Esophagus muscularis mucosa (tissue), 4 donors: Measurements from ENCODE around the gene L1CAM. TPM values are rescaled to one million over a fixed set of nuclear protein-coding genes. Genes with fewer than 3 reads are reported as not detected.

Experiments used
- DNase-seq: peaks from one replicate; pipeline ENCODE4 v3.0.0-alpha.2; 2017; ENCODE audit errors: extremely low spot score
- H3K27ac ChIP-seq, 4 donors: fragments of 200-600 bp; sonication (generic); replicated peaks in 1 of 4; 1 replicate in 3 of 4; 2 replicates in 1 of 4; pipeline ENCODE4 v1.5.1; 2016 to 2019; ENCODE audit warnings: mild to moderate bottlenecking in 1 of 4
- H3K27me3 ChIP-seq, 4 donors: fragments of 200-600 bp; sonication (generic); one replicate each; pipeline versions ENCODE4 v1.5.1 to v1.6.0; 2016 to 2019
- H3K36me3 ChIP-seq, 4 donors: fragments of 200-600 bp; sonication (generic); one replicate each; pipeline ENCODE4 v1.5.1; 2016 to 2019
- H3K4me1 ChIP-seq, 4 donors: fragments of 200-600 bp; sonication (generic); one replicate each; pipeline ENCODE4 v1.5.1; 2016 to 2019
- H3K4me3 ChIP-seq, 4 donors: fragments of 200-600 bp; sonication (generic); 1 replicate in 2 of 4; 2 replicates in 2 of 4; pipeline ENCODE4 v1.5.1; 2016 to 2019; ENCODE audit warnings: mild to moderate bottlenecking in 4 of 4, moderate library complexity in 1 of 4
- H3K9me3 ChIP-seq, 4 donors: fragments of 200-600 bp; sonication (generic); 1 replicate in 3 of 4; 2 replicates in 1 of 4; pipeline ENCODE4 v1.5.1; 2016 to 2019
- EP300 ChIP-seq: sonication (generic); formaldehyde crosslinking; IDR thresholded peaks from one replicate; pipeline ENCODE4 v1.6.1; 2017; ENCODE audit warnings: antibody characterized with exemption
- POLR2A ChIP-seq: fragments of 450-650 bp; IDR thresholded peaks from one replicate; pipeline ENCODE4 v1.6.1; 2017; ENCODE audit warnings: antibody characterized with exemption, moderate library complexity, mild to moderate bottlenecking, low read depth
- POLR2AphosphoS5 ChIP-seq, 2 donors: sonication (generic); formaldehyde crosslinking; IDR thresholded peaks; one replicate each; pipeline ENCODE4 v1.6.1; 2017; ENCODE audit warnings: antibody characterized with exemption in 2 of 2
- WGBS: methylation state at CpG from one replicate; pipeline ENCODE4 v1.1.5; 2018; 5-methylcytosine and 5-hydroxymethylcytosine counted together
- intact Hi-C: fragments of 100-400 bp; cut with DNase I; formaldehyde crosslinking; loops from one replicate; pipeline ENCODE4 v1.15.1; 2023
- total RNA-seq, 4 donors: library from RNA; depleted of rRNA; stranded (reverse); fragments of >200 nt; gene quantifications; one replicate each; pipeline versions ENCODE4 v1.1.0 to v1.2.1, GENCODE V29; 2016
- TF ChIP-seq, protein P1 (sequence below), 3 experiments: fragments of 200-600 bp in 2 of 3; fragments of 450-650 bp in 1 of 3; sonication (generic) in 2 of 3; IDR thresholded peaks; one replicate each; pipeline ENCODE4 v1.5.1; 2017 to 2019; ENCODE audit warnings: antibody characterized with exemption in 3 of 3, mild to moderate bottlenecking in 2 of 3, moderate library complexity in 1 of 3

The L1CAM gene
- total RNA-seq, 4 donors from 2014 or later: 22.4 to 47.9 (median 30.0) TPM

DNA sequence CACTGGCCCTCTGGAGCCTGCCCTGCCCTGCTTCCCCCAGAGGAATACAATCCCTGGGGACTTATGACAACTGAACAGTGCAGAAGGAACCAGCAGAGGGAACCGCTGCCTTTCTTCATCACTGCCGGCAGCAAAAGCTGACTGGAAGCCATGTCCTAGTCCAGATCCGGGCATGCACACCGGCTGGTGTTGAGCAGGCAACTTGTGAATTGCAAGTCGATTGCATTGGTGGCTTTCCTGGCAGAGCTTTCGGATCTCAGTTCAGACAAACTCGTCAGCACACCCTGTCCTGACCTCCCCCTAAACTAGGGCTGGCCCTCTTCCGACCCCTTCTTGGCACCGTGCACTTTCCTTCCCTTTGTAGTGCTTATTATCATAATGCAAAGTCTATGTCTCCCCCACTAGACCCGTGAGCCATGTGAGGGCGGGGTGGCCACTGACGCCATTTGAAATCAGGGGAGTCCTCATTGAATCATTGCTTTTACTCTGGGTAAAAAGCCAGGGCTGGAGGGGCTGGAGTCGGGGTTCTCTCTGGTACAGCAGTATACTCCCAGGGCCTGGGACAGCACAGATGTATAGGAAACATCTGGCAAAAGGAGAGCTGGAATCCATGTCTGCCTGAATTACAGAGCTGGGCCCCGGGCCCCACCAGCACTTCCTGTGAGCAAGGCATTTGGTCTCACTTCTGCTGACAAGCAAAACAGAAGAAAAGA lies 38.3 kb upstream of the L1CAM start:
- Histone ChIP-seq H3K4me1 (peaks cover 47 to 81% (median 71%) of the 10 kb centered on the region in 4 donors), H3K36me3 (peaks cover 0 to 2% (median 0%) of the 10 kb centered on the region in 4 donors), H3K27me3 (no peaks in the 10 kb centered on the region), H3K9me3 (no peaks in the 10 kb centered on the region), H3K4me3 (peak overlapping the region in 1 of 4 donors; percentile 69), H3K27ac (peak overlapping the region in 3 of 4 donors; percentile 16 to 59 (median 41))
- DNase-seq: no peak
- TF ChIP-seq POLR2AphosphoS5 (IDR thresholded peaks at IDR 0.05) (peak; percentile 19 to 44), POLR2A (no peak)
- TF ChIP-seq, protein P1, sequence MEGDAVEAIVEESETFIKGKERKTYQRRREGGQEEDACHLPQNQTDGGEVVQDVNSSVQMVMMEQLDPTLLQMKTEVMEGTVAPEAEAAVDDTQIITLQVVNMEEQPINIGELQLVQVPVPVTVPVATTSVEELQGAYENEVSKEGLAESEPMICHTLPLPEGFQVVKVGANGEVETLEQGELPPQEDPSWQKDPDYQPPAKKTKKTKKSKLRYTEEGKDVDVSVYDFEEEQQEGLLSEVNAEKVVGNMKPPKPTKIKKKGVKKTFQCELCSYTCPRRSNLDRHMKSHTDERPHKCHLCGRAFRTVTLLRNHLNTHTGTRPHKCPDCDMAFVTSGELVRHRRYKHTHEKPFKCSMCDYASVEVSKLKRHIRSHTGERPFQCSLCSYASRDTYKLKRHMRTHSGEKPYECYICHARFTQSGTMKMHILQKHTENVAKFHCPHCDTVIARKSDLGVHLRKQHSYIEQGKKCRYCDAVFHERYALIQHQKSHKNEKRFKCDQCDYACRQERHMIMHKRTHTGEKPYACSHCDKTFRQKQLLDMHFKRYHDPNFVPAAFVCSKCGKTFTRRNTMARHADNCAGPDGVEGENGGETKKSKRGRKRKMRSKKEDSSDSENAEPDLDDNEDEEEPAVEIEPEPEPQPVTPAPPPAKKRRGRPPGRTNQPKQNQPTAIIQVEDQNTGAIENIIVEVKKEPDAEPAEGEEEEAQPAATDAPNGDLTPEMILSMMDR (IDR thresholded peaks at IDR 0.05): peak in 2 of 3 experiments; percentile 11 to 18
- 43% methylated on average over 10 of the region's 14 CpGs for WGBS
- intact Hi-C loops: no loop called here

DNA sequence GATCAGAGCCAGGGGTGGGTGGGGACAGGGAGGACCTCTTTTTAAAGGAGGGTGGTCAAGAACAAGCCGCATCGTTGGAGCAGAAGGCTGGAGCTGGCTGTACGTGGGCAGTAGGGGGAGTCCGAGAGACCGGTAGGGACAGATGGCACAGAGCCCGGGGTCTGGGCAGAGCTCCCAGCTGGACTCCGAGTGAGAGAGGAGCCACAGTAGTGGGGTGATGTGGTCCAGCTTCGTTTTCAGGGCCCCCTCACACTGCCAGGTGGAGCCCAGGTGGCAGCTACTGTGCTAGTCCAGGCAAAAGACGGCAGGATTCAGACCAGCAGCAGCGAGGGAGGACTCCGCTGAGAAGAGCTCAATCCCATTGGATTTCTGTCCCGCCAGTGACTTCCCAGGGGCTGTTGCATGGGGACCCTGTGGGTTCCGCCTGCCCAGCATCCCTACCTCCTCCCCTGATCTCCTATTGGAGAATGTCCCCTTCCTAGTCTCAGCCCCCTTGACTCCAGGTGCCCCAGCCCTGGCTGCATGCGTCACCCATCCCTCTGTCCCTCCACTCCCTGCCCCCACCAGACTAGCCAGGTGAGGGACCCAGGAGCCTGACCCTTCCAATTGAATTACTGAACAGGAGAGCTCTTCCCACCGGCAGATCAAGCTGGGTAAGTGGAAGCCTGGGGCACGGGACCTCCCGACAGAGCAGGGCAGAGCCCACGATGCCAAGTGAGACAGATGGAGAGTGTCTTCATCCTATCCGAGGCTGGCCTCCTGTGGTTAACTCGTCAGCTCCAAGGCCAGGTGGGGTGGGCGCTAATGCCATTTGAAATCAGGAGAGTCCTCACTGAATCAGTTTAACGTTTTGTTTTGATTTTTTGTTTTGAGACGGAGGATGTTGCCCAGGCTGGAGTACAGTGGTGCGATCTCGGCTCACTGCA lies 37.2 kb upstream of the L1CAM start:
- Histone ChIP-seq H3K4me3 (no peak overlapping the region), H3K36me3 (no peaks in the 10 kb centered on the region), H3K27ac (peak overlapping the region in 2 of 4 donors; percentile 16 to 30), H3K27me3 (no peaks in the 10 kb centered on the region), H3K4me1 (peaks cover 38 to 73% (median 62%) of the 10 kb centered on the region in 4 donors), H3K9me3 (no peaks in the 10 kb centered on the region)
- intact Hi-C loops: no loop called here
- TF ChIP-seq EP300 (no peak), POLR2A (no peak), POLR2AphosphoS5 (IDR thresholded peaks at IDR 0.05) (peak in 1 of 2 donors; percentile 47)
- TF ChIP-seq, protein P1 (IDR thresholded peaks at IDR 0.05): peak; percentile 36 to 65 (median 42)
- 62% methylated on average over 14 of the region's 25 CpGs for WGBS
- DNase-seq: no peak

DNA sequence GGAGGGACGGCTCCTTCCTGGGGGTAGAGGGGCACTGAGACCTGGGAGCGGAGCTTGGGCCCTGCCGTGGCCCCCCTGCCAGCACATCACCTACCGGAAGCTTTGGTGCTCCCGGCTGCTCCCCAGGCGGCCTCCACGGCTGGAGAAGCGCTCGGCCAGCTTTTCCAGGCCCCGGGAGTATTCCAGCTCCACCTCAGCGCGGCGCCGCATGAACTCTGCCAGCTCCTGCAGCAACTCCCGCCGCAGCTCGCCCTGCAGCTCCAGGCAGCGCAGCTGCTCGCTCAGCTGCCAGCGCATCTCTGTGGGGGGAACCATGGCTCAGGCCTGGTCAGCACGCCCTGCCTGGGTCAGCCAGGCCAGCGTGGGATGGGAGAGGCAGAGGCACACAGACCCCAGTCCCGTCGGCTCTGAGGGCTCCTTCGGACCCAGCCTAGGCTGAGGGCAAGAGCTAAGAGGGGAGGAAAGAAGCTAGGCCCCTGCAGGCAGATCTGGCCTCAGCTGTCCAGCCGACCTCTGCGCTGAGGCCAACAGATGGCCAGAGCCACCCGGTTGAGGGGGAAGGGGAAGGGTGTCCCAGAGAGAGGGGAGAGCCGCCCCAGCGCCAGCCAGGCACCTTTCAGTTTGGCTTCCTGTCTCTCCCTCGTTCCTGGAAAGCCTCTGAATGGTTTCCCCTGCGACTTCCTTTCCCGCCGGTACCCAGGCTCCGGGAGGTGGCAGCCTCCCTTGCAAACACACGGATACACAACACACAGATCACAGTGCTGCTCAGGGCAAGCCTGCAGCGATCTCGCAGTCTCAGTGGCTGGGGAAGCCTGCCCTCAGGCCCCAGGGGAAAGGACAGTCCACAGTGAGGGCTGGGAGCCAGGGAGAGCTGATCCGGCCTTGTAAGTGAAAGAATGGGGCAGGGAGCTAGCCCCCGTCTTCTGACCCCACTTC lies 35.8 kb upstream of the L1CAM start:
- intact Hi-C loops: no loop called here
- H3K36me3 ChIP-seq: no peaks in the 10 kb centered on the region
- H3K27me3 ChIP-seq: no peaks in the 10 kb centered on the region
- peak overlapping the region in 2 of 4 donors; percentile 27 to 59 for H3K27ac ChIP-seq
- WGBS: 60% methylated on average over 17 of the region's 40 CpGs
- peaks cover 27 to 62% (median 53%) of the 10 kb centered on the region in 4 donors for H3K4me1 ChIP-seq
- DNase-seq: no peak
- H3K4me3 ChIP-seq: peak overlapping the region in 2 of 4 donors; percentile 14 to 20
- TF ChIP-seq POLR2AphosphoS5 (IDR thresholded peaks at IDR 0.05) (no peak), EP300 (no peak), POLR2A (no peak)
- TF ChIP-seq, protein P1 (IDR thresholded peaks at IDR 0.05): no peak
- H3K9me3 ChIP-seq: no peaks in the 10 kb centered on the region

DNA sequence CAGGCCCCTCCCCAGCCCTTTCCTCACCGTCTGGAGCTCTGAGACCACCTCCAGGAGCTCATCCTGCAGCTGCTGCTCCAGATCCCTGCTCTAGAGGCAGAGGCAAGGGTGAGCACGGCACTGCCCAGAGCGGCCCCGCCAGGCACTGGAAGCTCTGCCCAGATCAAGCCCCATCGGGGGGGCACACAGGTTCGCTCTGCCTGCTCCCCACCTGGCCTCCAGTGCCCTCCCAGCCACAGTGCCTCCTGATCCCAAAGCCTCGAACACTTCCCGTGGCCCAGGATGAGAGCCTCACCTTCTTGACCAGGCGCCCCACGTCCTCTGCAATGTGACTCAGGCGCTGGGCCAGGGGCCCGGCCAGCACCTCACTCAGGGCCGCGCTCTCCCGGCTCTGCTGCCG lies 35.1 kb upstream of the L1CAM start:
- Histone ChIP-seq H3K4me1 (peaks cover 22 to 54% (median 46%) of the 10 kb centered on the region in 4 donors), H3K4me3 (peak overlapping the region in 2 of 4 donors; percentile 14 to 20), H3K9me3 (no peaks in the 10 kb centered on the region), H3K27ac (peak overlapping the region in 1 of 4 donors; percentile 59), H3K27me3 (no peaks in the 10 kb centered on the region), H3K36me3 (no peaks in the 10 kb centered on the region)
- DNase-seq: no peak
- WGBS: 80% methylated on average over 10 of the region's 16 CpGs
- TF ChIP-seq POLR2A: no peak
- TF ChIP-seq, protein P1 (IDR thresholded peaks at IDR 0.05): no peak
- TF ChIP-seq EP300: no peak
- no peak for TF ChIP-seq POLR2AphosphoS5 (IDR thresholded peaks at IDR 0.05)
- intact Hi-C loops: no loop called here
